ENCODE results near the gene NAB2. TPM values are rescaled to one million over a fixed set of nuclear protein-coding genes. Genes with fewer than 3 reads are reported as not detected.
A peak's percentile ranks its signal among the peaks of the same experiment; 100 is the strongest.

Gene NAB2
- polyA plus RNA-seq, 1 of the 3 experiments (the other 2 are of a cell fraction) = 23.7 TPM

GRCh38 chr12:57089271-57090245, 644 bp downstream of the NAB2 start:
- CTCF ChIA-PET = interaction anchor here (0.8 to 23.2 kb wide), 9 partner anchors 10 to 425 kb away, joined by 3 to 339 read pairs (median 4); partner anchors contain the start of genes MYO1A, NEMP1 and STAT6
- Histone ChIP-seq H3K4me1 (ENCODE audit: control insufficient read depth in 1 of 2, insufficient read depth in 2 of 2, low read depth in 1 of 2, low read length in 1 of 2) (peaks cover 22 to 23% of the 10 kb centered on the region in 2 experiments; a peak in 2 of 4 replicates), H3K4me2 (peak overlapping the region; percentile 89), H3K27me3 (ENCODE audit: insufficient read depth) (no peaks in the 10 kb centered on the region), H3K27ac (ENCODE audit: low read depth in 2 of 2, low read length in 1 of 2) (peak overlapping the region; percentile 82 to 90), H3K36me3 (replicated peaks in 1 of 2; ENCODE audit: control insufficient read depth in 1 of 2, insufficient read depth in 2 of 2, low read length in 1 of 2) (peaks cover 22 to 32% of the 10 kb centered on the region in 2 experiments), H2AFZ (ENCODE audit: low read depth) (0 out of 2 replicates have a peak overlapping the region, but pooled peaks have one; percentile 53), H3K4me3 (ENCODE audit: low read depth in 2 of 2, low read length in 1 of 2) (peak overlapping the region; percentile 77 to 90), H3K79me2 (ENCODE audit: insufficient read depth) (peaks cover 39% of the 10 kb centered on the region), H3K9ac (peak overlapping the region; percentile 81), H3K9me2 (no peaks in the 10 kb centered on the region), H3K9me3 (no peaks in the 10 kb centered on the region), H4K20me1 (ENCODE audit: insufficient read depth) (peaks cover 35% of the 10 kb centered on the region), H3F3A (replicated peaks; ENCODE audit: insufficient read depth) (peaks cover 34% of the 10 kb centered on the region)
- POLR2A ChIA-PET = interaction anchor here (1.0 to 1.3 kb wide), 2 partner anchors 11 to 20 kb away, joined by 3 to 4 read pairs; partner anchors contain the start of gene NEMP1
- 3% methylated on average over 39 of the region's 45 CpGs for WGBS (ENCODE audit: low lambda C conversion rate)
- peak; percentile 69 for DNase-seq
- TF ChIP-seq EZH2phosphoT487 (IDR thresholded peaks at IDR 0.05; ENCODE audit: borderline replicate concordance, low read depth) (no peak), IRF3 (IDR thresholded peaks at IDR 0.05; ENCODE audit: low read depth, low read length) (no peak), MXI1 (IDR thresholded peaks at IDR 0.05; ENCODE audit: low read depth, low read length) (0 out of 2 replicates have a peak, but pooled peaks have one; percentile 22)

- ChIA-PET POLR2A (no interaction called here), CTCF (interaction anchor here (0.6 to 23.2 kb wide), 10 partner anchors 9 to 454 kb away, joined by 3 to 339 read pairs (median 4); partner anchors contain the start of genes NEMP1 and STAT6)
- H3K9ac ChIP-seq = peak overlapping the region; percentile 81; the same call in 1 of the 2 replicates
- peaks cover 25% of the 10 kb centered on the region for H3F3A ChIP-seq (replicated peaks; ENCODE audit: insufficient read depth)
- no peaks in the 10 kb centered on the region for H3K9me3 ChIP-seq
- no peaks in the 10 kb centered on the region for H3K9me2 ChIP-seq
- peak; percentile 22 for DNase-seq
- TF ChIP-seq SMC3 (IDR thresholded peaks at IDR 0.05; ENCODE audit: low read depth, low read length) (no peak), YY1 (IDR thresholded peaks at IDR 0.05; ENCODE audit: low read depth) (no peak)
- peak overlapping the region; percentile 77 to 90; a peak in 3 of 4 replicates for H3K4me3 ChIP-seq (ENCODE audit: low read depth in 2 of 2, low read length in 1 of 2)
- H3K36me3 ChIP-seq (replicated peaks in 1 of 2; ENCODE audit: control insufficient read depth in 1 of 2, insufficient read depth in 2 of 2, low read length in 1 of 2) = peaks cover 28 to 41% of the 10 kb centered on the region in 2 experiments
- H3K27me3 ChIP-seq (ENCODE audit: insufficient read depth) = no peaks in the 10 kb centered on the region
- peaks cover 35% of the 10 kb centered on the region for H4K20me1 ChIP-seq (ENCODE audit: insufficient read depth)
- H3K4me1 ChIP-seq (ENCODE audit: control insufficient read depth in 1 of 2, insufficient read depth in 2 of 2, low read depth in 1 of 2, low read length in 1 of 2) = peaks cover 19 to 23% of the 10 kb centered on the region in 2 experiments; a peak in 2 of 4 replicates
- peaks cover 39% of the 10 kb centered on the region for H3K79me2 ChIP-seq (ENCODE audit: insufficient read depth)
- WGBS (ENCODE audit: low lambda C conversion rate) = 87% methylated on average over 5 of the region's 6 CpGs
- H3K4me2 ChIP-seq = peak overlapping the region; percentile 89
- H3K27ac ChIP-seq (ENCODE audit: low read depth in 2 of 2, low read length in 1 of 2) = no peak overlapping the region
- H2AFZ ChIP-seq (ENCODE audit: low read depth) = no peak overlapping the region
These were observed 1.6 kb downstream of the NAB2 start for GRCh38 chr12:57090490-57090889.
